Esophagus squamous epithelium (tissue), 5 donors: ENCODE data around the gene HELZ. TPM values are rescaled to one million over a fixed set of nuclear protein-coding genes. Genes with fewer than 3 reads are reported as not detected.
"Not testable (repeated sequence)": the region's sequence is repeated elsewhere in the genome, so short reads cannot be mapped to it uniquely, and the experiment has no call there.

Experiments
- DNase-seq: peaks from one replicate; lab custom pipeline; 2025; lab: John Stamatoyannopoulos, UW
- H3K27ac ChIP-seq, 4 donors: fragments of 200-600 bp; sonication (generic); one replicate each; pipeline ENCODE4 v1.5.1; 2016 to 2019; ENCODE audit warnings: mild to moderate bottlenecking in 1 of 4
- H3K27me3 ChIP-seq, 4 donors: fragments of 200-600 bp; sonication (generic); 1 replicate in 3 of 4; 2 replicates in 1 of 4; pipeline versions ENCODE4 v1.5.1 to v1.6.0; 2017 to 2021; ENCODE audit warnings: antibody characterized with exemption in 1 of 4
- H3K36me3 ChIP-seq, 3 donors: fragments of 200-600 bp; sonication (generic); one replicate each; pipeline ENCODE4 v1.5.1; 2016 to 2019
- H3K4me1 ChIP-seq, 3 donors: fragments of 200-600 bp; sonication (generic); one replicate each; pipeline ENCODE4 v1.5.1; 2017 to 2019
- H3K4me3 ChIP-seq, 4 donors: fragments of 200-600 bp; sonication (generic); 1 replicate in 3 of 4; 2 replicates in 1 of 4; pipeline ENCODE4 v1.5.1; 2016 to 2019; ENCODE audit warnings: mild to moderate bottlenecking in 2 of 4, moderate library complexity in 1 of 4
- H3K9me3 ChIP-seq, 3 donors: fragments of 200-600 bp; sonication (generic); one replicate each; pipeline ENCODE4 v1.5.1; 2016 to 2019
- POLR2A ChIP-seq, 4 donors: fragments of 450-650 bp; IDR thresholded peaks; one replicate each; pipeline ENCODE4 v1.6.1; 2017; ENCODE audit warnings: antibody characterized with exemption in 4 of 4, mild to moderate bottlenecking in 4 of 4, moderate library complexity in 3 of 4
- WGBS, 2 donors: methylation state at CpG; one replicate each; pipeline ENCODE4 v1.1.5; 2018; 5-methylcytosine and 5-hydroxymethylcytosine counted together
- intact Hi-C: fragments of 100-400 bp; cut with DNase I; formaldehyde crosslinking; loops from one replicate; pipeline ENCODE4 v1.15.0; 2022
- total RNA-seq, 4 donors: library from RNA; depleted of rRNA; stranded (reverse); fragments of >200 nt; gene quantifications; one replicate each; pipeline ENCODE4 v1.1.0, GENCODE V29; 2016
- TF ChIP-seq, protein P1 (sequence below), 6 experiments: fragments of 450-650 bp in 4 of 6; fragments of 200-600 bp in 2 of 6; sonication (generic) in 2 of 6; IDR thresholded peaks; one replicate each; pipeline ENCODE4 v1.5.1; 2016 to 2019; ENCODE audit warnings: antibody characterized with exemption in 6 of 6, mild to moderate bottlenecking in 4 of 6, moderate library complexity in 4 of 6
- donor health status: DM: yes; HTN: yes; CAD: no.

Gene HELZ
- total RNA-seq, 4 donors from 2014 or later: 11.4 to 42.5 (median 26.8) TPM

DNA sequence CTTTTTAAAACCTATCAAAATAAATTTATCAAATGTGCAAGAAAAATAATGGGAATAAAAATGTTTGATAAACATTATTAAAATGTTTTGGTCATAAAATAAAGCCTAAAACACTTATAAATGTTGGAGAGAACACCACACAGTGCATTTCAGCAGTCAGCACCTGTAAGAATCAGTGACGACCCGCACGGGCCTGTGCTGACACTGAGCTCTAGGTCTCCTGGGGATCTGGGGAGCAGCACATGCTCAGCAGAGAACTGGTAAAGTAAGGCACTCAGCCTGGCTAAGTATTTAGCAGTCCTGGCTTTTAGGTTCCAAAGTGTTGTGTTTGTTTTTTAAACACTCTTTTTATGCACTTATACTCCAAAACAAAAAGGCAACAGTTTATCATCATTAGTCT lies 46.9 kb downstream of the HELZ start:
- TF ChIP-seq, protein P1, sequence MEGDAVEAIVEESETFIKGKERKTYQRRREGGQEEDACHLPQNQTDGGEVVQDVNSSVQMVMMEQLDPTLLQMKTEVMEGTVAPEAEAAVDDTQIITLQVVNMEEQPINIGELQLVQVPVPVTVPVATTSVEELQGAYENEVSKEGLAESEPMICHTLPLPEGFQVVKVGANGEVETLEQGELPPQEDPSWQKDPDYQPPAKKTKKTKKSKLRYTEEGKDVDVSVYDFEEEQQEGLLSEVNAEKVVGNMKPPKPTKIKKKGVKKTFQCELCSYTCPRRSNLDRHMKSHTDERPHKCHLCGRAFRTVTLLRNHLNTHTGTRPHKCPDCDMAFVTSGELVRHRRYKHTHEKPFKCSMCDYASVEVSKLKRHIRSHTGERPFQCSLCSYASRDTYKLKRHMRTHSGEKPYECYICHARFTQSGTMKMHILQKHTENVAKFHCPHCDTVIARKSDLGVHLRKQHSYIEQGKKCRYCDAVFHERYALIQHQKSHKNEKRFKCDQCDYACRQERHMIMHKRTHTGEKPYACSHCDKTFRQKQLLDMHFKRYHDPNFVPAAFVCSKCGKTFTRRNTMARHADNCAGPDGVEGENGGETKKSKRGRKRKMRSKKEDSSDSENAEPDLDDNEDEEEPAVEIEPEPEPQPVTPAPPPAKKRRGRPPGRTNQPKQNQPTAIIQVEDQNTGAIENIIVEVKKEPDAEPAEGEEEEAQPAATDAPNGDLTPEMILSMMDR (IDR thresholded peaks at IDR 0.05): no peak
- TF ChIP-seq POLR2A (IDR thresholded peaks at IDR 0.05): no peak
- H3K27me3 ChIP-seq: no peaks in the 10 kb centered on the region
- no peaks in the 10 kb centered on the region for H3K9me3 ChIP-seq
- no peak overlapping the region for H3K4me3 ChIP-seq
- DNase-seq: no peak
- WGBS, 2 donors: 79 to 94% methylated on average over 3 of the region's 3 CpGs
- H3K4me1 ChIP-seq: no peaks in the 10 kb centered on the region
- no peak overlapping the region for H3K27ac ChIP-seq
- intact Hi-C loops: no loop called here
- peaks cover 10 to 92% (median 11%) of the 10 kb centered on the region in 3 donors for H3K36me3 ChIP-seq

DNA sequence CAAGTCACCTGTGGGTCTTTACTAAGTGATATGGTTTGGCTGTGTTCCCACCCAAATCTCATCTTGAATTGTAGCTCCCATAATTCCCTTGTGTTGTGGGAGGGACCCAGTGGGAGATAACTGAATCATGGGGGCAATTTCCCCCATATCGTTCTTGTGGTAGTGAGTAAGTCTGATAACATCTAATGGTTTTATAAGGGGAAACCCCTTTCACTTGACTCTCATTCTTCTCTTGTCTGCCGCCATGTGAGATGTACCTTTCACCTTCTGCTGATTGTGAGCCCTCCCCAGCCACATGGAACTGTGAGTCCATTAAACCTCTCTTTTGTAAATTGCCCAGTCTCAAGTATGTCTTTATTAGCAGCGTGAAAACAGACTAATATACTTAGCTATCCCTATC lies 48.0 kb downstream of the HELZ start:
- H3K27me3 ChIP-seq, H3K4me1 ChIP-seq, H3K27ac ChIP-seq, intact Hi-C loops, DNase-seq, H3K9me3 ChIP-seq, H3K4me3 ChIP-seq: not testable (repeated sequence)
- WGBS, 2 donors: 85 to 86% methylated on average over 3 of the region's 3 CpGs
- H3K36me3 ChIP-seq: peaks cover 10 to 84% (median 11%) of the 10 kb centered on the region in 3 donors

DNA sequence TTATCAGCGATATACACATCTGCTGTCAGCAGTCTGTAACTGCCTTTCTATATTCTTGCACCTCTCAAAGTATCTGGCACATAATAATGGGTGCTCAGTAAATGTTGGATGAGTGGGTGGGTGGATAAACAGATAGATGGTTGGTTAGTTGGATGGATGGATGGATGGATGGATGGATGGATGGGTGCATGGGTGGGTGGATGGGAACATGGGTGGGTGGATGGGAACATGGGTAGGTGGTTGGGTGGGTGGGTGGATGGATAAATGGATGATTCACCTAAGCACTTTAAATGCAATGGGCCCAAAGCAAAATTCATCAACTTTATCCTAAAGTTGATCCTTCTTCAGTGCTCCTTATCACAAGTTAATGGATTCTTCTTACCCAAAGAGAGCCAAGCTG lies 48.6 kb downstream of the HELZ start:
- 100% methylated on average over 1 of the region's 1 CpG for WGBS, 2 donors
- H3K9me3 ChIP-seq: no peaks in the 10 kb centered on the region
- DNase-seq: no peak
- no peak overlapping the region for H3K27ac ChIP-seq
- intact Hi-C loops: no loop called here
- no peak for TF ChIP-seq POLR2A (IDR thresholded peaks at IDR 0.05)
- TF ChIP-seq, protein P1 (IDR thresholded peaks at IDR 0.05): no peak
- H3K4me1 ChIP-seq: no peaks in the 10 kb centered on the region
- H3K36me3 ChIP-seq: peaks cover 10 to 84% (median 11%) of the 10 kb centered on the region in 3 donors
- H3K27me3 ChIP-seq: no peaks in the 10 kb centered on the region
- H3K4me3 ChIP-seq: no peak overlapping the region

DNA sequence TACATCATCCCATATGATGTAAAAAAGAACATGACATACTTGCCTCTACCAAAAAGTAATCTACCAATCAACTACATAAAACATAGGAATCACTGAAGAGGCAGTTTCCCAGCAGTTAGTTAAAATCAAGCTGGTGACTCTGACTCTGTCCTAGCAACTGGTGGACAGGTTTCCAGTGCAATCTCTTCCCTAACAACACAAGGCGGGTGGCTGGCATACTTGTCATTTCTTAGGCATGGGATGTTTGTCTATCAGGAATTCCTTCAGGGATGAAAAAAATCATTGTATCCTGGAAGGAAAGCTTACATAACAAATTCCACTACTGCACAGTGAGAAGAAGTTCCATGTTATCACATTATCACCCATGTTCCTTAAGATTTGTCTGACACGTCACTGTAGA lies 50.9 kb downstream of the HELZ start:
- H3K27me3 ChIP-seq: no peaks in the 10 kb centered on the region
- intact Hi-C loops: no loop called here
- no peak for DNase-seq
- TF ChIP-seq, protein P1 (IDR thresholded peaks at IDR 0.05): no peak
- H3K27ac ChIP-seq: no peak overlapping the region
- peaks cover 0 to 79% (median 3%) of the 10 kb centered on the region in 3 donors for H3K36me3 ChIP-seq
- no peaks in the 10 kb centered on the region for H3K9me3 ChIP-seq
- no peaks in the 10 kb centered on the region for H3K4me1 ChIP-seq
- H3K4me3 ChIP-seq: no peak overlapping the region
- WGBS, 2 donors: 88 to 96% methylated on average over 2 of the region's 2 CpGs

DNA sequence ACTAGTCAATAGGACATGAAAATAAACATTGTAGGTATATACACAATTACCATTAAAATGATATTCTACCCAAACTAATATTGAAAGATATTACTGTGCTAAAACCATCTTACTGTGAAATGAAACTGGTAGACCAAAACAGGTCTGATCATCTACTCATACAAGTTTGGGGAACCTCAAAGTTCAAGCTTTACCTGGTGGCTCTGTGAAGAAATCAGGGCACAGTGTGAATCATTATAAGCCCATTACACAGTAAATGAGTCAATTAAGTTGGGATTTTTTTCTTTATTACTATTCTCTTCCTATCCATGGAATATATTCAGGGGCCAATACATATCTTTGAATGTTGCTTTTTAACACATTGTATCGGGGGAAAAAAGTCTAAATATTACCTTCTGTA lies 57.1 kb downstream of the HELZ start:
- no peaks in the 10 kb centered on the region for H3K27me3 ChIP-seq
- 88 to 92% methylated on average over 1 of the region's 1 CpG for WGBS, 2 donors
- TF ChIP-seq POLR2A (IDR thresholded peaks at IDR 0.05): no peak
- TF ChIP-seq, protein P1 (IDR thresholded peaks at IDR 0.05): no peak
- no peaks in the 10 kb centered on the region for H3K9me3 ChIP-seq
- no peak overlapping the region for H3K27ac ChIP-seq
- no peak for DNase-seq
- H3K36me3 ChIP-seq: peaks cover 0 to 59% (median 3%) of the 10 kb centered on the region in 3 donors
- intact Hi-C loops: no loop called here
- no peak overlapping the region for H3K4me3 ChIP-seq
- no peaks in the 10 kb centered on the region for H3K4me1 ChIP-seq

DNA sequence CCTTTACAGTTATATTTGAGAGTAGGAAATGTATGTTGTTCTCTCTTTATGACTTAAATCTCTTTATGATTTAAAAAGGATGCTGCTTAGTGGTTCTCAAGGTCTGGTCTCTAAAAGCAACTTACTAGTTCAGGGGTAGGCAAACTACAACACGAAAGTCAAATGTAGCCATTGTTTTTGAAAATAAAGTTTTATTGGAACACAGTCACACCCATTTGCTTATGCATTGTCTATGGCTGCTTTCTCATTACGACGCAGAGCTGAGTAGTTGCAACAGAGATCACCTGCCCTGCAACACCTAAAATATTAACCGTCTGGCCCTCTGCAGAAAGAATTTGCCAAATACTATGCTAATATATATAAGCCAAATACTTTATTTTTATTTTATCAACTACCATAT lies 58.2 kb downstream of the HELZ start:
- H3K9me3 ChIP-seq: no peaks in the 10 kb centered on the region
- intact Hi-C loops: no loop called here
- no peak for DNase-seq
- TF ChIP-seq, protein P1 (IDR thresholded peaks at IDR 0.05): no peak
- no peak for TF ChIP-seq POLR2A (IDR thresholded peaks at IDR 0.05)
- no peaks in the 10 kb centered on the region for H3K4me1 ChIP-seq
- H3K36me3 ChIP-seq: peaks cover 0 to 62% (median 3%) of the 10 kb centered on the region in 3 donors
- no peaks in the 10 kb centered on the region for H3K27me3 ChIP-seq
- H3K27ac ChIP-seq: no peak overlapping the region
- H3K4me3 ChIP-seq: no peak overlapping the region
- 95 to 99% methylated on average over 4 of the region's 4 CpGs for WGBS, 2 donors
